Measurements from ENCODE around the gene SCN3B. TPM values are rescaled to one million over a fixed set of nuclear protein-coding genes. Genes with fewer than 3 reads are reported as not detected.

SCN3B gene
- total RNA-seq, 1 donor from 2014 or later: 34.1 TPM

GRCh38 chr11:123677510-123677909 lies 23.1 kb upstream of the SCN3B start:
- TF ChIP-seq CTCF (IDR thresholded peaks at IDR 0.05; ENCODE audit: unreplicated experiment): no peak
- Mint-ChIP-seq H3K4me3 (ENCODE audit: unreplicated experiment) (no peak overlapping the region), H3K4me1 (ENCODE audit: unreplicated experiment) (peaks cover 2% of the 10 kb centered on the region), H3K9me3 (ENCODE audit: unreplicated experiment) (no peaks in the 10 kb centered on the region), H3K27ac (ENCODE audit: unreplicated experiment) (no peak overlapping the region), H3K36me3 (ENCODE audit: low read depth, unreplicated experiment) (no peaks in the 10 kb centered on the region), H3K27me3 (ENCODE audit: unreplicated experiment) (no peaks in the 10 kb centered on the region)
- no peak for DNase-seq (ENCODE audit: low spot score)

GRCh38 chr11:123674297-123674696 lies 19.9 kb upstream of the SCN3B start:
- TF ChIP-seq CTCF (IDR thresholded peaks at IDR 0.05; ENCODE audit: unreplicated experiment): no peak
- H3K27ac Mint-ChIP-seq (ENCODE audit: unreplicated experiment): no peak overlapping the region
- H3K9me3 Mint-ChIP-seq (ENCODE audit: unreplicated experiment): no peaks in the 10 kb centered on the region
- no peak overlapping the region for H3K4me3 Mint-ChIP-seq (ENCODE audit: unreplicated experiment)
- no peaks in the 10 kb centered on the region for H3K27me3 Mint-ChIP-seq (ENCODE audit: unreplicated experiment)
- DNase-seq (ENCODE audit: low spot score): no peak
- H3K36me3 Mint-ChIP-seq (ENCODE audit: low read depth, unreplicated experiment): no peaks in the 10 kb centered on the region
- H3K4me1 Mint-ChIP-seq (ENCODE audit: unreplicated experiment): peaks cover 2% of the 10 kb centered on the region

- no peak overlapping the region for H3K4me3 Mint-ChIP-seq (ENCODE audit: unreplicated experiment)
- no peak for TF ChIP-seq CTCF (IDR thresholded peaks at IDR 0.05; ENCODE audit: unreplicated experiment)
- H3K36me3 Mint-ChIP-seq (ENCODE audit: low read depth, unreplicated experiment): no peaks in the 10 kb centered on the region
- no peak for DNase-seq (ENCODE audit: low spot score)
- no peak overlapping the region for H3K27ac Mint-ChIP-seq (ENCODE audit: unreplicated experiment)
- H3K9me3 Mint-ChIP-seq (ENCODE audit: unreplicated experiment): no peaks in the 10 kb centered on the region
- no peaks in the 10 kb centered on the region for H3K4me1 Mint-ChIP-seq (ENCODE audit: unreplicated experiment)
- no peaks in the 10 kb centered on the region for H3K27me3 Mint-ChIP-seq (ENCODE audit: unreplicated experiment)
Measured at GRCh38 chr11:123672568-123672967, 18.1 kb upstream of the SCN3B start.

DNA sequence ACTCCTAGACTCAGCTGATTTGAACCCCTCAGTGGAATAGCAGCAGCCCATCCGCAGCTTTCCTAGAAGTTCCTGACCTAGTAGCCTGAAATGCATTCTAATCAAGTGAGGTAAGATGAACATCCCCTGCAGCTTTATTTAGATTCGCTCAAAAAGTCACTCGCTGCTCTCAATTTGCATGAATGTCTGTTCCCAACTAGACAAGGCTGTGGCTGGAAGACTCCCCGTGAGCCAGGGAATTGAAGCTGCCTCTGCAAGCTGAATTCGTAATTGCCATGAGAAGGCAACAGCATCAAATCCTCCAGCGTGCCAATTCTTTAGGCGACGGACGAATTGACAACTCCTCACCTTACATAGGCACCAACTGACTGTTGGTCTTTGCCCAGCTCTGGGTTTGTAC lies 17.1 kb upstream of the SCN3B start:
- DNase-seq (ENCODE audit: low spot score): no peak
- Mint-ChIP-seq H3K4me3 (ENCODE audit: unreplicated experiment) (no peak overlapping the region), H3K36me3 (ENCODE audit: low read depth, unreplicated experiment) (no peaks in the 10 kb centered on the region), H3K4me1 (ENCODE audit: unreplicated experiment) (no peaks in the 10 kb centered on the region), H3K9me3 (ENCODE audit: unreplicated experiment) (no peaks in the 10 kb centered on the region), H3K27ac (ENCODE audit: unreplicated experiment) (no peak overlapping the region), H3K27me3 (ENCODE audit: unreplicated experiment) (no peaks in the 10 kb centered on the region)
- TF ChIP-seq CTCF (IDR thresholded peaks at IDR 0.05; ENCODE audit: unreplicated experiment): no peak

- H3K9me3 Mint-ChIP-seq (ENCODE audit: unreplicated experiment): no peaks in the 10 kb centered on the region
- no peaks in the 10 kb centered on the region for H3K36me3 Mint-ChIP-seq (ENCODE audit: low read depth, unreplicated experiment)
- no peak overlapping the region for H3K4me3 Mint-ChIP-seq (ENCODE audit: unreplicated experiment)
- no peaks in the 10 kb centered on the region for H3K4me1 Mint-ChIP-seq (ENCODE audit: unreplicated experiment)
- TF ChIP-seq CTCF (IDR thresholded peaks at IDR 0.05; ENCODE audit: unreplicated experiment): no peak
- peaks cover 1% of the 10 kb centered on the region for H3K27me3 Mint-ChIP-seq (ENCODE audit: unreplicated experiment)
- no peak overlapping the region for H3K27ac Mint-ChIP-seq (ENCODE audit: unreplicated experiment)
- DNase-seq (ENCODE audit: low spot score): no peak
Measured at GRCh38 chr11:123670081-123670480, 15.7 kb upstream of the SCN3B start.

Measured in endothelial cell (in vitro differentiated cells).